H9 (cell line): ENCODE measurements around the gene NOP53. TPM values are rescaled to one million over a fixed set of nuclear protein-coding genes. Genes with fewer than 3 reads are reported as not detected.
A peak's percentile ranks its signal among the peaks of the same experiment; 100 is the strongest.

Experiments
- DNase-seq: peaks from one replicate; pipeline ENCODE4 v3.0.0-alpha.2; 2017
- H2AFZ ChIP-seq: one replicate; pipeline ENCODE4 v1.6.1; 2013; ENCODE audit warnings: mild to moderate bottlenecking, low read length, control low read depth, moderate library complexity
- H2AK5ac ChIP-seq: 2 replicates; pipeline ENCODE4 v1.6.1; 2013; ENCODE audit warnings: low read length, control low read depth, mixed read lengths; ENCODE audit not compliant: insufficient read length
- H2BK120ac ChIP-seq: one replicate; pipeline ENCODE4 v1.6.1; 2013; ENCODE audit warnings: low read depth, mild to moderate bottlenecking, low read length, control low read depth, inconsistent platforms; ENCODE audit not compliant: poor library complexity, severe bottlenecking
- H2BK12ac ChIP-seq: 2 replicates; pipeline ENCODE4 v1.6.1; 2013; ENCODE audit warnings: low read length, control low read depth, mixed read lengths, low read depth; ENCODE audit not compliant: insufficient read length
- H2BK15ac ChIP-seq: 2 replicates; pipeline ENCODE4 v1.6.1; 2013; ENCODE audit warnings: low read depth, low read length, control low read depth
- H2BK20ac ChIP-seq: one replicate; pipeline ENCODE4 v1.6.1; 2013; ENCODE audit warnings: low read depth, mild to moderate bottlenecking, low read length, control low read depth, inconsistent platforms; ENCODE audit not compliant: poor library complexity, severe bottlenecking
- H2BK5ac ChIP-seq: 2 replicates; pipeline ENCODE4 v1.6.1; 2013; ENCODE audit warnings: low read length, control low read depth, mixed read lengths; ENCODE audit not compliant: insufficient read length
- H3K14ac ChIP-seq: 2 replicates; pipeline ENCODE4 v1.6.1; 2013; ENCODE audit warnings: low read length, control low read depth; ENCODE audit not compliant: insufficient read depth
- H3K18ac ChIP-seq: 2 replicates; pipeline ENCODE4 v1.6.1; 2013; ENCODE audit warnings: low read depth, mild to moderate bottlenecking, mixed read lengths, low read length, control low read depth; ENCODE audit not compliant: insufficient read length
- H3K23ac ChIP-seq: 2 replicates; pipeline ENCODE4 v1.6.1; 2013; ENCODE audit warnings: low read length, control low read depth, mixed read lengths, low read depth; ENCODE audit not compliant: insufficient read length
- H3K23me2 ChIP-seq: 2 replicates; pipeline ENCODE4 v1.6.1; 2013; ENCODE audit warnings: low read depth, mild to moderate bottlenecking, mixed read lengths, low read length, control low read depth; ENCODE audit not compliant: insufficient read length, poor library complexity, severe bottlenecking
- H3K27ac ChIP-seq: 2 replicates; pipeline ENCODE4 v1.5.1; 2013; ENCODE audit warnings: low read length, control low read depth, mixed read lengths, low read depth; ENCODE audit not compliant: insufficient read length
- H3K27me3 ChIP-seq: 2 replicates; pipeline ENCODE4 v1.6.1; 2013; ENCODE audit warnings: low read length, control low read depth, inconsistent platforms; ENCODE audit not compliant: insufficient read depth
- H3K4ac ChIP-seq: 2 replicates; pipeline ENCODE4 v1.6.1; 2013; ENCODE audit warnings: low read depth, mild to moderate bottlenecking, control low read depth, inconsistent platforms, low read length, moderate library complexity
- H3K4me1 ChIP-seq: 2 replicates; pipeline ENCODE4 v1.6.1; 2013; ENCODE audit warnings: low read length, control low read depth, inconsistent platforms; ENCODE audit not compliant: insufficient read depth
- H3K4me2 ChIP-seq: 2 replicates; pipeline ENCODE4 v1.6.1; 2013; ENCODE audit warnings: low read length, control low read depth, mixed read lengths; ENCODE audit not compliant: insufficient read length, insufficient read depth
- H3K56ac ChIP-seq: 2 replicates; pipeline ENCODE4 v1.6.1; 2013; ENCODE audit warnings: low read depth, mild to moderate bottlenecking, mixed read lengths, low read length, control low read depth; ENCODE audit not compliant: insufficient read length
- H3K79me1 ChIP-seq: 2 replicates; pipeline ENCODE4 v1.6.1; 2013; ENCODE audit warnings: low read depth, mild to moderate bottlenecking, moderate library complexity, low read length, control low read depth, inconsistent platforms; ENCODE audit not compliant: insufficient read depth, poor library complexity, severe bottlenecking
- H3K79me2 ChIP-seq: 2 replicates; pipeline ENCODE4 v1.6.1; 2013; ENCODE audit warnings: low read length, control low read depth, inconsistent platforms; ENCODE audit not compliant: insufficient read depth
- H3K9ac ChIP-seq: 2 replicates; pipeline ENCODE4 v1.6.1; 2013; ENCODE audit warnings: low read length, control low read depth, mixed read lengths; ENCODE audit not compliant: insufficient read length; ENCODE audit errors: extremely low read depth
- H3K9me3 ChIP-seq: one replicate; pipeline ENCODE4 v1.6.1; 2013; ENCODE audit warnings: low read depth, low read length, inconsistent platforms; ENCODE audit not compliant: control insufficient read depth
- H3T11ph ChIP-seq: one replicate; pipeline ENCODE4 v1.6.1; 2013; ENCODE audit warnings: mild to moderate bottlenecking, low read length, control low read depth, inconsistent platforms
- H4K20me1 ChIP-seq: one replicate; pipeline ENCODE4 v1.6.1; 2013; ENCODE audit not compliant: control insufficient read depth, insufficient read length, insufficient read depth
- H4K5ac ChIP-seq: 2 replicates; pipeline ENCODE4 v1.6.1; 2013; ENCODE audit warnings: low read depth, mild to moderate bottlenecking, mixed read lengths, low read length, control low read depth; ENCODE audit not compliant: insufficient read length
- H4K8ac ChIP-seq: replicated peaks from 2 replicates; pipeline ENCODE4 v1.6.1; 2013; ENCODE audit warnings: low read length, control low read depth, mixed read lengths, low read depth; ENCODE audit not compliant: insufficient read length
- H4K91ac ChIP-seq: 2 replicates; pipeline ENCODE4 v1.6.1; 2013; ENCODE audit warnings: low read depth, mild to moderate bottlenecking, moderate library complexity, mixed read lengths, low read length, control low read depth; ENCODE audit not compliant: insufficient read length
- H3K27ac Mint-ChIP-seq, 3 experiments: 2 replicates in 2 of 3; 3 replicates in 1 of 3; pipeline ENCODE4 v1.8.0; 2020 to 2021; ENCODE audit warnings: mixed read lengths in 3 of 3, mild to moderate bottlenecking in 1 of 3, moderate library complexity in 1 of 3
- H3K27me3 Mint-ChIP-seq: 2 replicates; pipeline ENCODE4 v1.8.0; 2021; ENCODE audit warnings: low read depth, mild to moderate bottlenecking, moderate library complexity, mixed read lengths
- H3K36me3 Mint-ChIP-seq, 3 experiments: 2 replicates in 2 of 3; 3 replicates in 1 of 3; pipeline ENCODE4 v1.8.0; 2020 to 2021; ENCODE audit warnings: low read depth in 3 of 3, mixed read lengths in 3 of 3; ENCODE audit not compliant: insufficient read depth in 1 of 3
- H3K4me1 Mint-ChIP-seq, 2 experiments: 2 replicates each; pipeline ENCODE4 v1.8.0; 2020; ENCODE audit warnings: mixed read lengths in 2 of 2
- H3K4me3 Mint-ChIP-seq, 2 experiments: 2 replicates in 1 of 2; 3 replicates in 1 of 2; pipeline ENCODE4 v1.8.0; 2020 to 2021; ENCODE audit warnings: mild to moderate bottlenecking in 2 of 2, mixed read lengths in 2 of 2, moderate library complexity in 1 of 2
- H3K9me3 Mint-ChIP-seq, 2 experiments: 2 replicates in 1 of 2; 3 replicates in 1 of 2; pipeline ENCODE4 v1.8.0; 2020; ENCODE audit warnings: mild to moderate bottlenecking in 2 of 2, mixed read lengths in 2 of 2, moderate library complexity in 1 of 2
- CTCF ChIP-seq: fragments of 200-600 bp; sonication (generic); conservative IDR thresholded peaks from 3 replicates; pipeline ENCODE4 v1.8.0; 2021; ENCODE audit warnings: antibody characterized with exemption, mild to moderate bottlenecking
- WGBS: extraction: QIAGEN DNeasy Blood & Tissue Kit; methylation state at CpG from one replicate; pipeline ENCODE4 v1.1.7; 2013; ENCODE audit warnings: missing lambda C conversion rate, low lambda C conversion rate, mixed read lengths; ENCODE audit not compliant: insufficient read length; ENCODE audit errors: extremely low coverage; 5-methylcytosine and 5-hydroxymethylcytosine counted together
- total RNA-seq: library from RNA; stranded (reverse); gene quantifications from 2 replicates; pipeline ENCODE4 v1.2.1, GENCODE V29; 2021

NOP53 gene
- total RNA-seq, 1 experiment from 2014 or later, result 325 TPM

DNA sequence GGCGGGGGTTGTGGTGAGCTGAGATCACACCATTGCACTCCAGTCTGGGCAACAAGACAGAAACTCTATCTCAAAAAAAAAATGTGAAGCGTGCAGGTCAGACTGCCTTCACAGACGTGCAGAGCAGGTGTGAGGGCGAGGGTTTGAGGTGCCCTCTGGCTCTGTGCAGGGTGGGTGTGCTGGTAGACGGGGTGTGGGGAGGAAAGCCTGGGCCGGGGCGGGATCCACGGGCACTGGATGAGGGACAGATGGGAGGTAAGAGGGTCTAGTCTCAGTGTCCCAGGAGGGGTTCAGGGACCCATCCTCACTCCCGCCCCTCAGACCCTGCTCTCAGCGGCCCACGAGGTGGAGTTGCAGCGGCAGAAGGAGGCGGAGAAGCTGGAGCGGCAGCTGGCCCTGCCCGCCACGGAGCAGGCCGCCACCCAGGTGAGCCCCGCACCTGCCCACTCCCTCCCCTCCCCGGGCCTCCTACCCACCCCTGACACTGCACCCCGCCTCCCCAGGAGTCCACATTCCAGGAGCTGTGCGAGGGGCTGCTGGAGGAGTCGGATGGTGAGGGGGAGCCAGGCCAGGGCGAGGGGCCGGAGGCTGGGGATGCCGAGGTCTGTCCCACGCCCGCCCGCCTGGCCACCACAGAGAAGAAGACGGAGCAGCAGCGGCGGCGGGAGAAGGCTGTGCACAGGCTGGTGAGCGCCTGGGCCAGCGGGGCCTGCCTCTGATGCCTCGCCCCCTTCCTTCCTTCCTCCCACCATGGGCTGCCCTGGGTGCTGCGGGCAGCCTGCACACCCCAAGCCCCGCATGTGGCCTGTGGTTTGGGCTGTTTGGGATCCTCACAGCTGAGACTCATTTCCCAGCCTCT, 9.1 kb downstream of the NOP53 start:
- Histone ChIP-seq H2BK12ac (no peak overlapping the region), H2AFZ (no peak overlapping the region), H3K23ac (no peak overlapping the region), H3K23me2 (no peaks in the 10 kb centered on the region), H2BK120ac (no peak overlapping the region), H3K14ac (no peak overlapping the region; the same call in 1 of the 2 replicates), H3T11ph (no peak overlapping the region), H3K18ac (no peak overlapping the region), H3K27ac (no peak overlapping the region), H3K4ac (no peak overlapping the region), H4K20me1 (no peaks in the 10 kb centered on the region), H2AK5ac (no peak overlapping the region), H3K27me3 (no peaks in the 10 kb centered on the region), H2BK15ac (no peak overlapping the region), H4K8ac (no peak overlapping the region), H2BK20ac (no peak overlapping the region), H3K9ac (no peak overlapping the region), H4K91ac (no peak overlapping the region), H3K4me2 (no peak overlapping the region), H3K79me1 (no peaks in the 10 kb centered on the region), H2BK5ac (no peak overlapping the region), H3K9me3 (no peaks in the 10 kb centered on the region), H3K79me2 (0 out of 2 replicates have a peak, but pooled peaks cover 2% of the 10 kb centered on the region), H3K4me1 (no peaks in the 10 kb centered on the region), H4K5ac (no peak overlapping the region), H3K56ac (no peak overlapping the region)
- Mint-ChIP-seq H3K27me3 (no peaks in the 10 kb centered on the region), H3K27ac (peak overlapping the region in 1 of 3 experiments; percentile 11; a peak in 2 of 7 replicates), H3K4me1 (no peaks in the 10 kb centered on the region), H3K9me3 (0 out of 5 replicates have a peak, but pooled peaks cover 0 to 3% of the 10 kb centered on the region in 2 experiments), H3K4me3 (peak overlapping the region in 1 of 2 experiments; percentile 17; a peak in 2 of 5 replicates), H3K36me3 (peaks cover 59 to 90% (median 85%) of the 10 kb centered on the region in 3 experiments)
- WGBS, result no CpG with 5 or more reads among the region's 37 CpGs
- no peak for TF ChIP-seq CTCF
- no peak for DNase-seq
